ENCODE results near the gene ASB8.

Gene ASB8

DNA sequence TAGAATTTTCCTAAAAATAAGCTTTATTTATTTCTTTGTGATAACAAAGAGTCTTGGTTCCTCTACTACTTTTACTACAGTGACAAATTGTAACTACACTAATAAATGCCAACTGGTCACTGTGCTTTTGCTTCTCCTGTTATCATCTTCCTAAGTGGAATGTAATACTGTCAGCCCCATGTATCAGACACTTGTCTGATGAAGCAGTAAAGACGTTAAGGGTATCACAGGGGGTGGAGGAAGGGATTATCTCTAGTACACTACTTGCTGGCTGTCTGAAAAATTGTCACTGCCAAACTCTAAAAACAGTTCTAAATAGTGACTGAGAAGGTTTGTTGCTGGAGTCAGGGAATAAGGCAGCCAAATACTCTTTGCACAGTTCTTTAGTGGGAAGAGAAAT is 11.3 kb downstream of the ASB8 start:
- TF ChIP-seq, protein P1, sequence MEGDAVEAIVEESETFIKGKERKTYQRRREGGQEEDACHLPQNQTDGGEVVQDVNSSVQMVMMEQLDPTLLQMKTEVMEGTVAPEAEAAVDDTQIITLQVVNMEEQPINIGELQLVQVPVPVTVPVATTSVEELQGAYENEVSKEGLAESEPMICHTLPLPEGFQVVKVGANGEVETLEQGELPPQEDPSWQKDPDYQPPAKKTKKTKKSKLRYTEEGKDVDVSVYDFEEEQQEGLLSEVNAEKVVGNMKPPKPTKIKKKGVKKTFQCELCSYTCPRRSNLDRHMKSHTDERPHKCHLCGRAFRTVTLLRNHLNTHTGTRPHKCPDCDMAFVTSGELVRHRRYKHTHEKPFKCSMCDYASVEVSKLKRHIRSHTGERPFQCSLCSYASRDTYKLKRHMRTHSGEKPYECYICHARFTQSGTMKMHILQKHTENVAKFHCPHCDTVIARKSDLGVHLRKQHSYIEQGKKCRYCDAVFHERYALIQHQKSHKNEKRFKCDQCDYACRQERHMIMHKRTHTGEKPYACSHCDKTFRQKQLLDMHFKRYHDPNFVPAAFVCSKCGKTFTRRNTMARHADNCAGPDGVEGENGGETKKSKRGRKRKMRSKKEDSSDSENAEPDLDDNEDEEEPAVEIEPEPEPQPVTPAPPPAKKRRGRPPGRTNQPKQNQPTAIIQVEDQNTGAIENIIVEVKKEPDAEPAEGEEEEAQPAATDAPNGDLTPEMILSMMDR (IDR thresholded peaks at IDR 0.05; ENCODE audit: low read depth, low read length) = no peak
- DNase-seq (ENCODE audit: low read depth, low spot score) = no peak
- in situ Hi-C loops (cut with HindIII; ENCODE audit: low sequenced_read_pairs) = no loop called here
- H3K4me3 ChIP-seq (ENCODE audit: low read depth, low read length) = no peak overlapping the region

DNA sequence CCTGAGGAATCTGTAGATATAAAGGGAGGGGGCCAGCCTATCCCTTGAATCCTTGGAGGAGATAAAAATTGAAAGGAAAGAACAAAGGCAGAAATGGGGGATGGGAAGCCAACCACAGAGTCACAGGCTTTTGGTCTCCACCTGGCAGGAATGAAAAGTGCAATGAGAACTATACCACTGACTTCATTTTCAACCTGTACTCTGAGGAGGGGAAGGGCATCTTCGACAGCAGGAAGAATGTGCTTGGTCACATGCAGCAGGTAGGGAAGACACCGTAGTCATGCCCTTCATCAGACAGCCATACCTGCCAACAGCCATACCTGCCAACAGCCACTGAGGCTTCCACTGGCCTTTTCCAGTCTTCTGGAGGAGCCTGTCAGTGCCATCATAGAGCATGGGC is 13.4 kb downstream of the ASB8 start:
- in situ Hi-C loops (cut with HindIII; ENCODE audit: low sequenced_read_pairs) = no loop called here
- no peak overlapping the region for H3K4me3 ChIP-seq (ENCODE audit: low read depth, low read length)
- TF ChIP-seq, protein P1 (IDR thresholded peaks at IDR 0.05; ENCODE audit: low read depth, low read length) = no peak
- DNase-seq (ENCODE audit: low read depth, low spot score) = no peak

DNA sequence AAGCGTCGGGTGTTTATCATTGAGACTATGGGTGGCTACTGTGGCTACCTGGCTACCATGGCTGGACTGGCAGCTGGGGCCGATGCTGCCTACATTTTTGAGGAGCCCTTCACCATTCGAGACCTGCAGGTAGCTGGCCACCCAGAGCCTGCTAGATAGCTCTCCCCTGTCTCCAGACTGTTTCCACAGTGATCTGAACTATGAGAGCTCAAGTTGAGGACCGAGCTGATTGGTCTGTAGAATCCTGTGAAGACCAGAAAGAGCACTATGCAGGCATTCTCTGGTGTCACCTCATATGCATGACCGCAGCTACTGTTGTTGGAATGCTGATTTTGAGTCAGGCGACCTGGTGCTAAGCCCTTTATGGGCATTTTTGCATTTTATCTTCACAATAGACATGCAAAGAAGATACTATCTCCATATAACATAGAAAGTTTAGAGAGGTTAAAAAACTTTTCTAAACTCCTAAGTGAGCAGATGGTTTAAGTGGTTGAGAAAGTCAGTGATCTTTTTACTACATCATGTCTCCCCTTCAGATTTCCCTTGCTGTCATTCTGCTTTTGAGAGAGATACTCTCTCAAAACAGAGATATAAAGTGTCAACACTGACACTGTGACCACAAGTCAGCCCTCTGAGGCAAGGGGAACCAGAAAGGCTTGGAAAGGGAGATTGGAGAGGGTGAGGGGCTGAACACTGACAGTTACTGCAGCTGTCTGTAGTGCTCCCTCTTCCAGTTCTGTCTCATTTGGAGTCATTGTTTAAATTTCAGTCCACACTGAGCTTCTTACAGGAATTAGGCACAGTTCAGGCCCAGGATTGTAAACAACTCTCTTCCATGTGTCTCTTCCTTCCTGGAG is 14.3 kb downstream of the ASB8 start:
- in situ Hi-C loops (cut with HindIII; ENCODE audit: low sequenced_read_pairs) = no loop called here
- TF ChIP-seq, protein P1 (IDR thresholded peaks at IDR 0.05; ENCODE audit: low read depth, low read length) = no peak
- no peak for DNase-seq (ENCODE audit: low read depth, low spot score)
- H3K4me3 ChIP-seq (ENCODE audit: low read depth, low read length) = no peak overlapping the region

DNA sequence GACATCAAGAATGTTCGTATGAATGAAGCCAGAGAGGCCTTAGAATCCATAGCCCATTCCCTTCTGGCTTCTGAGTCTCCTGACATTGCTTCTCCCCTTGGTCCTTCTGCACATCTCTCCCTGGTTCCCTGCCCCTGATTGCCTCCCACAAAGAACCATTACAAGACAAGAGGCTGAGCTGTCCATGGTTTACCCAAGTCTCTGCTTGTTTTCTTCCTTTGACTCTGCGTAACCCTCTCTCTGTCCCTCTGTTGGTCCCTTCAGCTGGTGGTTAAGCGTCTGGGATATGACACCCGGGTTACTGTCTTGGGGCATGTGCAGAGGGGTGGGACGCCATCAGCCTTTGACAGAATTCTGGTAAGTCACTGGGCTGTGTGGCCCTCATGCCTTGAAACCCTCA is 22.3 kb downstream of the ASB8 start:
- in situ Hi-C loops (cut with HindIII; ENCODE audit: low sequenced_read_pairs) = no loop called here
- no peak for DNase-seq (ENCODE audit: low read depth, low spot score)
- TF ChIP-seq, protein P1 (IDR thresholded peaks at IDR 0.05; ENCODE audit: low read depth, low read length) = no peak
- no peak overlapping the region for H3K4me3 ChIP-seq (ENCODE audit: low read depth, low read length)

DNA sequence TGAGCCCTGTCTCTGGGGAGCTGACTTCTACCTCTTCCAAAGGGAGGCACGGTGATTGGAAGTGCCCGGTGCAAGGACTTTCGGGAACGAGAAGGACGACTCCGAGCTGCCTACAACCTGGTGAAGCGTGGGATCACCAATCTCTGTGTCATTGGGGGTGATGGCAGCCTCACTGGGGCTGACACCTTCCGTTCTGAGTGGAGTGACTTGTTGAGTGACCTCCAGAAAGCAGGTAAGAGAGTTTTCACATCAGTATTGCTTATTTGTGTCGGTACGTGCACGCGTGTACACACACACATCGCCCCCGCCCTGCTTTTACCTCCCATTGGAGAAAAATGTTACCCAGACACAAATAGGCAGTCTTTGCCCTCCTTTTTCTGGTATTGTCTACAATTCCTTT is 24.5 kb downstream of the ASB8 start:
- no peak overlapping the region for H3K4me3 ChIP-seq (ENCODE audit: low read depth, low read length)
- TF ChIP-seq, protein P1 (IDR thresholded peaks at IDR 0.05; ENCODE audit: low read depth, low read length) = no peak
- no peak for DNase-seq (ENCODE audit: low read depth, low spot score)
- in situ Hi-C loops (cut with HindIII; ENCODE audit: low sequenced_read_pairs) = no loop called here

DNA sequence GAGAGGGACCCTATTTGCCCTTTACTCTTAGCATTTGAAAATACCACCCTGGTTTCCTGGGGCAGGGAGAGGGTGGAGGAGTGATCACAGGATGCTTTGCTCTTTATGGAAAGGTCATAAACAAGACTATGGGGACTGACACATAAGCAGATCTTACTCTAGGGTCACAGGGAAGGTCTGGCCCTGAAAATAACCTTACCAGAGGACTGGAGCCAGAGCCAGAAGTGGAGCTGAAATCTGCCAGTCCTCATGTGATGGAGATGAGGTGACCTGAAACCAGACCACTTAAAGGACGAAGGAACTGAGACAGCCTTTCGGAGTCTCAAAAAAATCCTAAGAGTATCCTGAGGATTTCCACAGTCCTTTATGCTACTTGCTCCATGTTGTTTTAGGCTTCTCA is 25.8 kb downstream of the ASB8 start:
- in situ Hi-C loops (cut with HindIII; ENCODE audit: low sequenced_read_pairs) = no loop called here
- no peak for DNase-seq (ENCODE audit: low read depth, low spot score)
- H3K4me3 ChIP-seq (ENCODE audit: low read depth, low read length) = no peak overlapping the region
- TF ChIP-seq, protein P1 (IDR thresholded peaks at IDR 0.05; ENCODE audit: low read depth, low read length) = no peak
